Loucy (cell line): Measurements from ENCODE around the gene RPP14.

ENCODE experiments used
- H2AFZ ChIP-seq: fragments of 200-600 bp; sonication (generic); 2 replicates; pipeline ENCODE4 v1.6.0; 2016; ENCODE audit warnings: antibody characterized with exemption, mild to moderate bottlenecking, low read length, moderate library complexity
- H3F3A ChIP-seq: fragments of 200-600 bp; 2 replicates; pipeline ENCODE4 v1.6.0; 2016; ENCODE audit warnings: antibody characterized with exemption, low read depth, mild to moderate bottlenecking
- H3K27me3 ChIP-seq: fragments of 200-600 bp; sonication (generic); 2 replicates; pipeline ENCODE4 v1.6.1; 2014; ENCODE audit warnings: low read length, mild to moderate bottlenecking; ENCODE audit not compliant: insufficient read depth, poor library complexity, severe bottlenecking
- H3K36me3 ChIP-seq: fragments of 200-600 bp; sonication (generic); 2 replicates; pipeline ENCODE4 v1.6.1; 2016; ENCODE audit warnings: low read length; ENCODE audit not compliant: insufficient read depth
- H3K4me1 ChIP-seq: fragments of 200-600 bp; sonication (generic); 2 replicates; pipeline ENCODE4 v1.5.1; 2014; ENCODE audit warnings: low read length, mild to moderate bottlenecking; ENCODE audit not compliant: insufficient read depth, poor library complexity, severe bottlenecking
- H3K4me2 ChIP-seq: fragments of 200-600 bp; sonication (generic); 2 replicates; pipeline ENCODE4 v1.6.0; 2014; ENCODE audit warnings: antibody characterized with exemption, low read length, low read depth, mild to moderate bottlenecking; ENCODE audit not compliant: poor library complexity, severe bottlenecking
- H3K4me3 ChIP-seq: fragments of 200-600 bp; sonication (generic); 2 replicates; pipeline ENCODE4 v1.5.1; 2014; ENCODE audit warnings: low read length, mild to moderate bottlenecking, mixed read lengths; ENCODE audit not compliant: poor library complexity, severe bottlenecking
- H3K79me2 ChIP-seq: fragments of 200-600 bp; sonication (generic); 2 replicates; pipeline ENCODE4 v1.6.1; 2014; ENCODE audit warnings: low read length; ENCODE audit not compliant: insufficient read depth
- H3K9ac ChIP-seq: fragments of 200-600 bp; sonication (generic); 2 replicates; pipeline ENCODE4 v1.6.0; 2014; ENCODE audit warnings: mild to moderate bottlenecking, low read depth, low read length, moderate library complexity; ENCODE audit not compliant: poor library complexity, severe bottlenecking
- H3K9me2 ChIP-seq: fragments of 200-600 bp; sonication (generic); replicated peaks from 2 replicates; pipeline ENCODE4 v1.6.1; 2016; ENCODE audit warnings: low read depth, low read length, mixed read lengths
- H3K9me3 ChIP-seq: fragments of 200-600 bp; sonication (generic); 2 replicates; pipeline ENCODE4 v1.6.1; 2014; ENCODE audit warnings: mild to moderate bottlenecking, antibody characterized with exemption, low read length, low read depth; ENCODE audit not compliant: insufficient read depth
- H4K20me1 ChIP-seq: fragments of 200-600 bp; sonication (generic); 2 replicates; pipeline ENCODE4 v1.6.0; 2014; ENCODE audit warnings: antibody characterized with exemption, low read length, mild to moderate bottlenecking; ENCODE audit not compliant: insufficient read depth, poor library complexity, severe bottlenecking
- CTCF ChIP-seq: fragments of 200-600 bp; sonication (generic); conservative IDR thresholded peaks from 2 replicates; pipeline ENCODE4 v1.5.1; 2014; ENCODE audit warnings: mild to moderate bottlenecking, antibody characterized with exemption, low read length
- EZH2phosphoT487 ChIP-seq: fragments of 200-600 bp; IDR thresholded peaks from 2 replicates; pipeline ENCODE4 v1.6.1; 2018; ENCODE audit warnings: antibody characterized with exemption, mild to moderate bottlenecking, moderate library complexity, borderline replicate concordance

RPP14 gene

GRCh38 chr3:58274027-58274614 is 31.9 kb upstream of the RPP14 start:
- H3K9ac ChIP-seq = no peak overlapping the region
- H3F3A ChIP-seq = no peaks in the 10 kb centered on the region; the same call in 1 of the 2 replicates
- no peaks in the 10 kb centered on the region for H3K27me3 ChIP-seq
- no peaks in the 10 kb centered on the region for H3K79me2 ChIP-seq
- H3K4me3 ChIP-seq = no peak overlapping the region
- no peaks in the 10 kb centered on the region for H3K9me2 ChIP-seq
- no peaks in the 10 kb centered on the region for H3K36me3 ChIP-seq
- H3K4me2 ChIP-seq = no peak overlapping the region
- TF ChIP-seq EZH2phosphoT487 (no peak), CTCF (no peak)
- H3K4me1 ChIP-seq = peaks cover 3% of the 10 kb centered on the region
- H3K9me3 ChIP-seq = no peaks in the 10 kb centered on the region
- H2AFZ ChIP-seq = no peak overlapping the region
- no peaks in the 10 kb centered on the region for H4K20me1 ChIP-seq

- no peaks in the 10 kb centered on the region for H3K4me1 ChIP-seq
- no peaks in the 10 kb centered on the region; the same call in 1 of the 2 replicates for H3K36me3 ChIP-seq
- no peak overlapping the region for H2AFZ ChIP-seq
- no peaks in the 10 kb centered on the region for H3K9me3 ChIP-seq
- H3F3A ChIP-seq = no peaks in the 10 kb centered on the region
- no peak overlapping the region for H3K4me2 ChIP-seq
- H3K79me2 ChIP-seq = no peaks in the 10 kb centered on the region
- H3K9ac ChIP-seq = no peak overlapping the region
- H3K4me3 ChIP-seq = no peak overlapping the region
- no peaks in the 10 kb centered on the region for H3K9me2 ChIP-seq
- TF ChIP-seq CTCF = no peak
- TF ChIP-seq EZH2phosphoT487 = no peak
- H3K27me3 ChIP-seq = no peaks in the 10 kb centered on the region
- H4K20me1 ChIP-seq = no peaks in the 10 kb centered on the region
These were observed 25.0 kb upstream of the RPP14 start for GRCh38 chr3:58281069-58281468.

GRCh38 chr3:58285334-58285733 is 20.7 kb upstream of the RPP14 start:
- Histone ChIP-seq H3K9me2 (no peaks in the 10 kb centered on the region), H3K27me3 (no peaks in the 10 kb centered on the region), H3K9me3 (no peaks in the 10 kb centered on the region), H3K79me2 (no peaks in the 10 kb centered on the region), H3K4me2 (no peak overlapping the region), H3K4me3 (no peak overlapping the region), H4K20me1 (no peaks in the 10 kb centered on the region), H3K4me1 (no peaks in the 10 kb centered on the region), H3K36me3 (no peaks in the 10 kb centered on the region; the same call in 1 of the 2 replicates), H3K9ac (no peak overlapping the region), H3F3A (no peaks in the 10 kb centered on the region), H2AFZ (no peak overlapping the region)
- TF ChIP-seq EZH2phosphoT487 (no peak), CTCF (no peak)
